ENCODE measurements around the gene CCNJL. TPM values are rescaled to one million over a fixed set of nuclear protein-coding genes. Genes with fewer than 3 reads are reported as not detected.

The CCNJL gene
- total and polyA plus RNA-seq, 4 donors, result 0.07 to 0.84 (median 0.63) TPM

DNA sequence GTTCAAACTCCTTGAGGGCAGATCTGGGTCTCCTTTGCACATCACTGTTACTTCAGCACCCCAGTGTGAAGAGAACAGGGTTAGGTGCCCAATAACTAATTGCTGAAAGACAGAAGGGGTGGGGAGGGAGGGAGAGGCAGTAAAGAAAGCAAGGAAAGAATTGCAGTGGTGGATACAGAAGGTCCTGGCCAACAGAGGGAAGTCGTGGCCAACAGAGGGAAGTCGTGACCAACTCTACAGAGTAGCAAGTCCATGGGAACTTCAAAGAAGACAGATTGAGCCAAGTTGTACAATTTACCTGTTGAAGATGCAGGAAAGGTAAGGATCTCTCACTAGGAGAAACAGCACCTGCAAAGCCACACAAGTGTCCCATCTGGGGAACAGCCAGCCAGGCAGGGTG, 27.0 kb downstream of the CCNJL start:
- H3K4me1 ChIP-seq (ENCODE audit: control insufficient read depth in 4 of 4, insufficient read depth in 4 of 4, low read length in 3 of 4), result no peaks in the 10 kb centered on the region
- no peak overlapping the region for H3K9ac ChIP-seq (ENCODE audit: low read depth in 1 of 2, low read length in 2 of 2)
- peaks cover 0 to 2% (median 0%) of the 10 kb centered on the region in 4 donors for H3K27me3 ChIP-seq (ENCODE audit: control insufficient read depth in 4 of 4, insufficient read depth in 4 of 4, low read length in 3 of 4)

More for the DNA sequence above, 27.0 kb downstream of the CCNJL start:
- Histone ChIP-seq H3K27ac (ENCODE audit: low read depth in 1 of 2, low read length in 2 of 2) (no peak overlapping the region), H3K36me3 (ENCODE audit: control insufficient read depth in 4 of 4, insufficient read depth in 3 of 4, low read depth in 1 of 4, low read length in 3 of 4) (no peaks in the 10 kb centered on the region), H3K4me3 (ENCODE audit: low read depth in 1 of 3, low read length in 3 of 3) (no peak overlapping the region), H3K9me3 (ENCODE audit: control insufficient read depth in 4 of 4, low read length in 3 of 4) (no peaks in the 10 kb centered on the region)
- WGBS, result 72% methylated on average over 2 of the region's 2 CpGs
- no peak for DNase-seq (ENCODE audit: low spot score)
- TF ChIP-seq RXRA (IDR thresholded peaks at IDR 0.05) (no peak), EGR1 (IDR thresholded peaks at IDR 0.05; ENCODE audit: low read depth in 2 of 2) (no peak), NR2F2 (IDR thresholded peaks at IDR 0.05) (no peak), REST (IDR thresholded peaks at IDR 0.05) (no peak), FOXA1 (IDR thresholded peaks at IDR 0.05) (no peak), SP1 (IDR thresholded peaks at IDR 0.05) (no peak), ZBTB33 (IDR thresholded peaks at IDR 0.05) (no peak), RAD21 (IDR thresholded peaks at IDR 0.05) (no peak), FOXA2 (IDR thresholded peaks at IDR 0.05) (no peak), GABPA (IDR thresholded peaks at IDR 0.05 in 1 of 2, conservative IDR thresholded peaks at IDR 0.05 in 1 of 2) (no peak), MAX (IDR thresholded peaks at IDR 0.05) (no peak), YY1 (IDR thresholded peaks at IDR 0.05) (no peak), HNF4A (conservative IDR thresholded peaks at IDR 0.05) (no peak), HNF4G (IDR thresholded peaks at IDR 0.05) (no peak), ATF3 (IDR thresholded peaks at IDR 0.05) (no peak)

Measured in liver (tissue), 9 donors.